ENCODE measurements around the gene FBXW11.
"Not testable (repeated sequence)": the region's sequence is repeated elsewhere in the genome, so short reads cannot be mapped to it uniquely, and the experiment has no call there.

DNA sequence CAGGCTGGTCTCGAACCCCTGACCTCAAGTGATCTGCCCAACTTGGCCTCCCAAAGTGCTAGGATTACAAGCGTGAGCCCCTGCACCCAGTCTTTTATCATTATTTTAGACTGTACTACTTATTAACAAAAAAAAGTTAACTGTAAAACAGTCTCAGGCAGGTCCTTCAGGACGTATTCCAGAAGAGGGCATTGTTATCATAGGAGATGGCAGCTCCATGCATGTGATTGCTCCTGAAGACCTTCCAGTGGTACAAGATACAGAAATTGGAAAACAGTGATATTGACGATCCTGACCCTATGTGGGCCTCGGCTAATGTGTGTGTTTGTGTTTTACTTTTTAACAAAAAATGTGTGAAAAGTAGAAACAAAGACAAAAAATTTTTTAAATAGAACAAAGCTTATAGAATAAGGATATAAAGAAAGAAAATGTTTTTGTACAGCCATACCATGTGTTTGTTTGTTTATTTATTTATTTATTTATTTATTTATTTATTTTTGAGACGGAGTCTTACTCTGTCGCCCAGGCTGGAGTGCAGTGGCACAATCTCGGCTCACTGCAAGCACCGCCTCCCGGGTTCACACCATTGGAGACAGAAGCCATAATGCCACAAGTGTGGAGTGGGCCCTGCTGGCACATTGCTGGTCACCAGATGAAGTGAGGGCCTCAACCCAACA lies 13.8 kb upstream of the FBXW11 start:
- not testable (repeated sequence) for TF ChIP-seq POLR2A (IDR thresholded peaks at IDR 0.05; ENCODE audit: low read length); GATA1 (IDR thresholded peaks at IDR 0.05; ENCODE audit: low read depth, low read length)

All from erythroblast (primary cell).